ENCODE data around the gene KIF21B. TPM values are rescaled to one million over a fixed set of nuclear protein-coding genes. Genes with fewer than 3 reads are reported as not detected.

KIF21B gene, protein sequence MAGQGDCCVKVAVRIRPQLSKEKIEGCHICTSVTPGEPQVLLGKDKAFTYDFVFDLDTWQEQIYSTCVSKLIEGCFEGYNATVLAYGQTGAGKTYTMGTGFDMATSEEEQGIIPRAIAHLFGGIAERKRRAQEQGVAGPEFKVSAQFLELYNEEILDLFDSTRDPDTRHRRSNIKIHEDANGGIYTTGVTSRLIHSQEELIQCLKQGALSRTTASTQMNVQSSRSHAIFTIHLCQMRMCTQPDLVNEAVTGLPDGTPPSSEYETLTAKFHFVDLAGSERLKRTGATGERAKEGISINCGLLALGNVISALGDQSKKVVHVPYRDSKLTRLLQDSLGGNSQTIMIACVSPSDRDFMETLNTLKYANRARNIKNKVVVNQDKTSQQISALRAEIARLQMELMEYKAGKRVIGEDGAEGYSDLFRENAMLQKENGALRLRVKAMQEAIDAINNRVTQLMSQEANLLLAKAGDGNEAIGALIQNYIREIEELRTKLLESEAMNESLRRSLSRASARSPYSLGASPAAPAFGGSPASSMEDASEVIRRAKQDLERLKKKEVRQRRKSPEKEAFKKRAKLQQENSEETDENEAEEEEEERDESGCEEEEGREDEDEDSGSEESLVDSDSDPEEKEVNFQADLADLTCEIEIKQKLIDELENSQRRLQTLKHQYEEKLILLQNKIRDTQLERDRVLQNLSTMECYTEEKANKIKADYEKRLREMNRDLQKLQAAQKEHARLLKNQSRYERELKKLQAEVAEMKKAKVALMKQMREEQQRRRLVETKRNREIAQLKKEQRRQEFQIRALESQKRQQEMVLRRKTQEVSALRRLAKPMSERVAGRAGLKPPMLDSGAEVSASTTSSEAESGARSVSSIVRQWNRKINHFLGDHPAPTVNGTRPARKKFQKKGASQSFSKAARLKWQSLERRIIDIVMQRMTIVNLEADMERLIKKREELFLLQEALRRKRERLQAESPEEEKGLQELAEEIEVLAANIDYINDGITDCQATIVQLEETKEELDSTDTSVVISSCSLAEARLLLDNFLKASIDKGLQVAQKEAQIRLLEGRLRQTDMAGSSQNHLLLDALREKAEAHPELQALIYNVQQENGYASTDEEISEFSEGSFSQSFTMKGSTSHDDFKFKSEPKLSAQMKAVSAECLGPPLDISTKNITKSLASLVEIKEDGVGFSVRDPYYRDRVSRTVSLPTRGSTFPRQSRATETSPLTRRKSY (N-terminal part only)
- 3.7 TPM for total RNA-seq

DNA sequence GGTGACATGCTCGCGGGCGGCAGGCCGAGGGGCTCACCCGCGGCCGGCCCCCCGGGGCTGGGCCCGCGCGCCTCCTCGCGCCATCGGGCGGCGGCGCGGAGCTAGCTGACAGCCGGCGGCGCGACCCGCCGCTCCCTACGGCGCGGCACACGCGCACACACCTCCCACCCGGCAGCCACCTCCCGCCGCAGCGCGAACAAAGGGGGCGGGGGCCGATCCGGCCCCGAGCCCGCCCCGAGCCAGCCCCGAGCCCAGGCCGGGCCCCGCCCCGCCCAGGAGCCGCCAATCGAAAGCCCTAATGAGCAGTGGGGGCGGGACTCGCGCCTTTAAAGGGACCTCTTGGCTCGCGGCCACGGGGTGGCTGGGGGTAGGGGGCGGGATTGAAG lies at the start of gene KIF21B:
KIF21B (minus strand) TSS at position 198 of the 386 bp plus-strand sequence. CDS start 331 bp downstream, outside the sequence.
- DNase-seq (ENCODE audit: low spot score), result peak; percentile 88
- intact Hi-C loops (cut with DNase I), result no loop called here
- ATAC-seq, result peak; percentile 91

DNA sequence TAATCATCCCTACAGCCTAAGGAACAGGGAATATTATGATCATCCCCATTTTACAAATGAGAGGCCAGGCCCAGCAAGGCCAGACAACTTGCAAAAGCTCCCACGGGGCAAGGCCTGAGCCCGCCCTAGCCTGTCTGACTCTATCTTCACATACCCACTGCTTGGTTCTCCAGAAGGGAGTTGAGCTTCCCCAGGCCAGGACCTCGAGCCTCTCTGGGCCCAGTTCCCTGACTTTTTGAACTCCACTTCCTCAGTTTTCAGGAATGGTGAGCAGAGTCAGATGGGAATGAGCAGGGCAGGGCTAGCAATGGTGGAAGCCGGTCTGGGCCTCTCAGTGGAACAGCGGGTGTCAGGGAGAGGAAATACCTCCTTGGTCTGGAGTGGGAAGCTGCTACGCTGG lies 49.4 kb upstream of the KIF21B start:
- ATAC-seq, result no peak
- DNase-seq (ENCODE audit: low spot score), result no peak
- intact Hi-C loops (cut with DNase I), result no loop called here

DNA sequence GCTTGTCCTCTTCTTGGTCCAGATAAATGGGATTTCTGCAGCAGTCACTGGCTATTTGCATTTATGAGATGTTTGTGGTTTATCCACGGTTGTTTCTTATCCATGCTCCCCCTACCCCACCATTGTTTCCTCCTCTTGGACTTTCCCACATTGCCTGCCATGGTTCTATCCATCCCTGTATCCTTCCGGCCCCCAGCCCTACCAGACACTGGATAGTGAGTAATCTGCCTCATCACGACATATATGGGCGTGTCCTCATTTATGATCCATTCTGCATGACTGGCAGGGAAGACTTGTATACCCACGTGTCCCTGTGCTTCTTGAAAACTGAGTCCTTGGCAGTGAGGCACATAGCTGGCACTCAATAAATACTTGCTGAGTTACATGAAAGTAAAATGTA lies 48.6 kb upstream of the KIF21B start:
- DNase-seq (ENCODE audit: low spot score), result no peak
- intact Hi-C loops (cut with DNase I), result no loop called here
- ATAC-seq, result no peak

DNA sequence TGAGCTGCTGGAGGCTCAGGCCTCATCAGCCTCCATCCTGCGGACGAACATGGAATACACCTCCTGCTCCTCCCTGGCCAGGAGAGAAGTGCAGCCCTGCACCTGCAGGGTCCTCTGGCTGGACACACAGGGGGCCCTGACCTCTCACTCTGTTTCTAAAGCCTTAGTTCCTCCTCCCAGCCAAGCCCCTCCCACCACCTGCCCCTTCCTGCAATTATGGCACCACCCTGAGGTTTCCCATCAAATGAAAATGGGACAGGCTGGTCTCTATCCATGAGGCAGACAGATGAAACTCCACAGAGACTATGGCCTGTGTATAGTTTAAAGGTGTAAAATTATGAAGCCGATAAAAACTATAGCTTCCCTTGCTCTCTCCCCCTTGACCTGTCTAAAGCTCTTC lies 46.1 kb upstream of the KIF21B start:
- intact Hi-C loops (cut with DNase I), result no loop called here
- no peak for ATAC-seq
- DNase-seq (ENCODE audit: low spot score), result no peak

DNA sequence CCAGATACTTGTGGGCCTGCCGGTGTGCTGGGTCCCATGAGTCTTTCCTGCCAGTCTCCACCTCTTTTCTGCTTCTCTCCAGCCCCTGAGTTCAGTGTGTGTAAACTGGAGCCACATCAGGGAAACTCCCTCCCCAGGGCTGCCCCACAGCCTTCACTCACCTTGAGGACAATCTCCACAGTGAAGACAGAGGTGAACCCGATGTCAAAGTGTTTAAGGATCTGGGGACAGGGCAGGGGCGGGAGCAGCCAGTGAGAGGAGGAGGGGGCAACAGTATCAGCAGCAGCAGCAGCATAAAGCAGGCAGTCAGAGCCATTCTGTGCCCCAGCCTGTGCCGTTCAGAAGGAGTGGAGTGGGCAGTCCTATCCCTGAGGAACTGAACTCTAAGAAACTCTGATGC lies 45.5 kb upstream of the KIF21B start:
- no peak for DNase-seq (ENCODE audit: low spot score)

DNA sequence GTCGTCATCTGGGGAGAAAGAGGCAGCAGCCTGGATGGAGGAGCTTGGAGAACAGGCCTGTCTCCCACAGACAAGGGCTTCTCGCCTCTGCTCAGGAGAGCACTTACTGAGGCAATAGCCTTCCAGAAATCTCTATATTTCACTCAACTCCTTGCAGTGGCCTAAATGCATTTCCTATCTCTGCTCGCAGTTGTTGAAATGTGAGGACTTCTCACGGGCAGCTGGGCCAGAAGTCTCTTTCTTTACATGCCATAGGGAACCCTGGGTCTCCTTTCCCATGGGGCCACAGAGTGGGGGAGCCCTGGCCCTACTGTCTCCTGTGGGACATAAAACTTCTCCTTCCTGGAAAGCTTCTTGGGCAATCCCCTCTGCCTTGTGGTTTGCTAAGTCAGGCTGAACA lies 43.5 kb upstream of the KIF21B start:
- DNase-seq (ENCODE audit: low spot score) (no peak), ATAC-seq (no peak)
- intact Hi-C loops (cut with DNase I), result no loop called here

More for the DNA sequence above, 45.5 kb upstream of the KIF21B start:
- intact Hi-C loops (cut with DNase I), result no loop called here
- ATAC-seq, result no peak

DNA sequence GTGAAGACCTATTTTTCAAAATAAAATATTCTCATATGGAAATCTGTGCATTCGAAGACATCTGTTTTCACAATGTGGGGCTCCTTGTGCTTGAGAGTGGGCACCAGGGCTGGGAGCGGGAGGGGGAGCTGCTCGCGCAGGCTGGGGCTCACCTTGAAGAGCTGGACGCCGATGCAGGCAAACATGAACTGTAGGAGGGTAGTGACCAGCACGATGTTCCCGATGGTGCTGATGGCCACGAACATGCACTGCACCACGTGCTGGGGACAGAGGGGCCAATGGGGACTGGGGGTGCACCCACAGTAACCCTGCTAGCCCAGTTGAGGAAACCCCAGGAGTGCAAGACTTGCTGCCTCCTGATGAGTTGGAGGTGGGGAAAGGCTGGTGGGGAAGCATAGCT lies 42.2 kb upstream of the KIF21B start:
- no peak for ATAC-seq
- no peak for DNase-seq (ENCODE audit: low spot score)
- intact Hi-C loops (cut with DNase I), result no loop called here

DNA sequence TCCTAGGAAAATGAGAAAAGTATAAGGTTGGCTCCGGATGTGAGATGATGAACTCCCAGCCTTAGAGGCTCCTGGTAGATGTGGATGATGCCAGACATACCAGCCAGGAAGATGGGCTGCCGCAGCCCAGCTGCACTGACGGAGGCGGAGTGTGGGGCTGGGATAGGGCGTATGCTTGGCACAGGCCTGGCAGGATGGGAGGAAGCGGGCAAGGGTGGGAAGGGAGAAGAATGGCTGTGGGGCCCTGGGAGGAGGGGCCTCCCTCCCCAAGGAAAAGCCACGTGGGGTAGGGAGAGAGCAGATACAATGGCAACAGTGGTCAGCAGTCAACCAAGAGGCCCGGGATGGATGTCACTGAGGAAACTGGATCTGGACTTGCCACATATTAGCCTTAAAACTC lies 41.3 kb upstream of the KIF21B start:
- intact Hi-C loops (cut with DNase I), result no loop called here
- ATAC-seq (no peak), DNase-seq (ENCODE audit: low spot score) (no peak)

DNA sequence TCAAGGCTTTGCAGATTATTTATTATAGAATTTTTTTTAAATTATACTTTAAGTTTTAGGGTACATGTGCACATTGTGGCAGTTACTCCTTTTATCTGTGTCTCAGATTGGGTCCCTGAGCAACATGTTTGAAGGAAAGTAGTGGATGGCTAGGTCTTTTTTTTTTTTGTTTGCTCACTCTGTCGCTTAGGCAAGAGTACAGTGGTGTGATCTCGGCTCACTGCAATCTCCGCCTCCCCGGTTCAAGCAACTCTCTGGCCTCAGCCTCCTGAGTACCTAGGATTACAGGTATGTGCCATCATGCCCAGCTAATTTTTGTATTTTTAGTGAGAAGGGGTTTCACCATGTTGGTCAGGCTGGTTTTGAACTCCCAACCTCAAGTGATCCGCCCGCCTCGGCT lies 39.6 kb upstream of the KIF21B start:
- intact Hi-C loops (cut with DNase I), result no loop called here
- ATAC-seq, result no peak
- no peak for DNase-seq (ENCODE audit: low spot score)

DNA sequence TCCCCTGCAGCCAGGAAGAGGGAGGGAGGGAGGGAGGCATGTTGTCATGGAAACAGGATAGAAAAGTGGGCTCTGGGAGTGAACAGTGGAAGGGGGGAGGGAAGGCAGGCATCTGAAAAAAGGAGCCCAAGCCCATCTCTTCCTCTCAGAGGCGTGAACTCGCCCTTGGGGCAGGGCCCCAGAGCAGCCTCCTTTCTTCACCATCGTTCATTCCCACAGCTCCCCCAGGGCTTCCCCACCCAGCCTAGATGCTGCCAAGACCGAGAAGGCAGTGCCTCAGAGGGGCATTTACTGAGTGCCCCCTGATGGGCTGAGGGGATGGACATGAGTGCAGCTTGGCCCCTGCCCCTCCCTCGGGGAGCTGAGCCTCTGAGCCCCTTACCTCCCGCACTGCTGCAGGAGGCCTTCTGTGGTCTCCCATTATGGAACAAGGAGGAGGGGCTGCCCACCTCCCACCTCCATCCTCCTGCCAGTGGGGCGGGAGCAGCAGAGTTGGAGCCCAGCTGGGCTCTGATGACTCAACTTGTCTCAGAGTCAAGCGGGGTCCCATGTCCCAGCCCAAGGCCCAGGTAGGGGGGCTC lies 39.1 kb upstream of the KIF21B start:
- no peak for ATAC-seq
- intact Hi-C loops (cut with DNase I), result no loop called here

DNA sequence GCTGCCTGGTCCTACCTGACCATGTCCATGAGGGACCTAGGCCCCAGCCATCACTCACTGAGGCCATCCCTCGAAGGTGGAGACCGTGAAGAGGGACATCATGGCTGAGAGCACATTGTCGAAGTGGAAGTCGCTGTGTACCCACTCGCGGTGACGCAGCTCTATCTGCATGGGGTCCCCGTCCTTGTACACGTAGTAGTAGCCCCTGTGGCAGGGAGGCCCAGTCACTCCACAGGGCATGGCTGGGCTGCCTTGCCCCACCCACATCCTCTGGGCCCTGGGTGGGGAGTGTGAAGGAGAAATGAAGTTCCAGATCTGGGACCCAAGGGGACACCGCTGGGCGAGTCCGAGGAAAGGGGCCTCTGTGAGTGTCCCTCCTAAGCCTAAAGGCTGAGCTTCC lies 38.4 kb upstream of the KIF21B start:
- no peak for DNase-seq (ENCODE audit: low spot score)
- ATAC-seq, result no peak
- intact Hi-C loops (cut with DNase I), result no loop called here

More for the DNA sequence above, 39.1 kb upstream of the KIF21B start:
- DNase-seq (ENCODE audit: low spot score), result no peak

DNA sequence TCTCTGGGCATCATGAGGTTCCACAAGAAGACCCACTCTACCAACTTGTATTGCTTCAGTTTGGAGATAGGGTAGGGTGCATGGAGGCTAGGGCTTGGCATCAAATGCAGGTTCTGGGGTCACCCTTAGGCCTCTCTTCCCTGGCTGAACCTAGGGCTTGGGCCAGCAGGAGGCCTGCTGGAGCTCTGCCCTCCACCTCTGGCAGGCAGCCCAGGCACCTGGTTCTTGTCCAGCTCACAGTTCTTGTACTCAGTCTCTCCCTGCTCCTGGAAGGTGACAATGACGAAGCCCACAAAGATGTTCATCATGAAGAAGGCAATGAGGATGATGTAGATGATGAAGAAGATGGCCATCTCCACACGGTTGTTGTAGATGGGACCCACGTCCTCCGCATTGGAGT lies 37.5 kb upstream of the KIF21B start:
- intact Hi-C loops (cut with DNase I), result no loop called here
- no peak for DNase-seq (ENCODE audit: low spot score)
- no peak for ATAC-seq

DNA sequence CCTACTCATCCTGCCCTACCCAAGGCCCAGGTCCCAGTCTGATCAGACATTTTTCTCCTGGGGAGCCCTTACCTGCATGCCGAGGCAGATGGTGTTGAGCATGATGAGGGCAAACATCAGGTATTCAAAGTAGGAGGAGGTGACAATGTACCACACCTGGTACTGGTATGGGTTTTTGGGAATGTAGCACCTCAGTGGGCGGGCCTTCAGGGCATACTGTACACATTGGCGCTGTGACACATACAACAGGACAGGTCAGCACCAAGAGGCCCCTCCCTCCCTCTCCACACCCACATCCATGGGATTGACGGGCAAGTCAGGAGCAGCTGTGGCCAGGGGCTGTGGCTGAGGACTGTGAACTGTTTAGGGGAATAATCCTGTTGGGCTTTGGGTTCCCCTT lies 37.1 kb upstream of the KIF21B start:
- no peak for ATAC-seq
- intact Hi-C loops (cut with DNase I), result no loop called here
- DNase-seq (ENCODE audit: low spot score), result no peak

DNA sequence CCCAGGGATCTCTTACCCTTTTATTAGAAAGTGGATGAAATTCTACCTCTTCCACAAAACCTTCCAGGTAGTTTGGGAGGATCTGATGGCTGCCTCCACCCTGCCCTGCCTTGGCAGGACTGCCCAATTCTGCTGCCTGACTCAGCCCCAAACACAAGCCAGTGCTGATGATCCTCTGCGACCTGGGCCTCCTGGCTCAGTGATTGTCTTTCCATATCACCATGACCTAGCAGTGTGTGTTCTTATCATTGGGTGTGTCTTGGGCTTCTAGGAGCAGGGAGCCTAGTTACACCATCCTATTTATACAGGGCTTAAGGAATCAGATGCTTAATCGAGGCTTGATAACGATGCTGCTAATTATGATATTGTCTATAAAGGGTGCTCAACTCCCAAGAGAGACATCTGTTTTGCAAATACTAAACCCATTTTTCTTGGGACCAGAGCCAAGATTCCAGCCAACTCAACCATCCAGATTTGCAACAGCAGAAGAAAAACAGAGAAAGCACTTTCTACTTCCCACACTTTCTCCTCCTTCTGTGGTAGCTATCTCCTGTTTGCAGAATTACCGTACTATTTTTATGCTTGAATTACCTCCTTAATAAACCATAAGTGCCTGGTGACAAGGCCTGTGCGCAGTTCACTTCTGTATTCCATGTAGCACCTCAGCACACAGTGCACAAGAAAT lies 36.5 kb upstream of the KIF21B start:
- intact Hi-C loops (cut with DNase I), result no loop called here
- DNase-seq (ENCODE audit: low spot score) (no peak), ATAC-seq (no peak)

DNA sequence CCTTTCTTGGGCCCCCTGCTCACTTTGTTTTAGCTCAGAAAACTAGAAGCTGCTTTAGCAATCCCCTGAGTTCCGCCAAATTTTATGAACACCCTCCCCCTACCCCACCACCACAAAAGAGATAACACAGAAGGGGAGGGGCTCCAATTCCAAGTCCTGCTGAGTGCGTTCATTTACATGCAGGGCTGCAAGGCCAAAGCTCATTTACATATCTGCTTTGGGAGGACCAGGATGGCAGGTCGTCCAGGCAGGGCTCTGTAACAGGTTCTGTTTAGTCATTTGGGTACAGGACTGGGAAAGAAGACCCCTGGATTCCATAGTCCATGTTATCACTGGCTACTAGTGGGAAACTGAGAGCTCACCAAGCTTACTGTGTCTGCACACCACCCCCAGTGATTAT lies 35.9 kb upstream of the KIF21B start:
- intact Hi-C loops (cut with DNase I), result no loop called here
- no peak for ATAC-seq
- DNase-seq (ENCODE audit: low spot score), result no peak

DNA sequence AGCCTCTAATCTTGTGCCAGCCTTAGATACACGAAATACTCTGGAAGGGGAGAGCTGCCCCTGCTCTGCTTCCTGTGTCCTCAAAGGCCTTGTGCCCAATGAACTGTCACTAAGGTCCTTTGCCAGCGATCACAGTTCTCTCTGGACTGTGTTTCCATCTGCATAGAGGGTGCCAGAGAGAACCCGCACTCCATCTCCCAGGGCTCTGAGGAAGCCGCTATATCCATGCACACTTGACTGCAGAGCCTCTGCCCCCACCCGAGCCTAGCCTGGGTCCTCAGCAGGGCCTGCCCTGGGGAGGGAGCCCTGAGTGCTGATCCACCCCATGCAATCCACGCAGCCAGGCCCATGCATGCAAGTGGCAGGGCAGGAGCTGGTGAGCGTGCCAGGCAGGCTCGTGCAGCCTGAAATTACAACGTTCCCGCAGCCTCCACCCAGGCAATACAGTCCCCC lies 30.6 kb upstream of the KIF21B start:
- intact Hi-C loops (cut with DNase I), result no loop called here
- DNase-seq (ENCODE audit: low spot score) (no peak), ATAC-seq (no peak)

DNA sequence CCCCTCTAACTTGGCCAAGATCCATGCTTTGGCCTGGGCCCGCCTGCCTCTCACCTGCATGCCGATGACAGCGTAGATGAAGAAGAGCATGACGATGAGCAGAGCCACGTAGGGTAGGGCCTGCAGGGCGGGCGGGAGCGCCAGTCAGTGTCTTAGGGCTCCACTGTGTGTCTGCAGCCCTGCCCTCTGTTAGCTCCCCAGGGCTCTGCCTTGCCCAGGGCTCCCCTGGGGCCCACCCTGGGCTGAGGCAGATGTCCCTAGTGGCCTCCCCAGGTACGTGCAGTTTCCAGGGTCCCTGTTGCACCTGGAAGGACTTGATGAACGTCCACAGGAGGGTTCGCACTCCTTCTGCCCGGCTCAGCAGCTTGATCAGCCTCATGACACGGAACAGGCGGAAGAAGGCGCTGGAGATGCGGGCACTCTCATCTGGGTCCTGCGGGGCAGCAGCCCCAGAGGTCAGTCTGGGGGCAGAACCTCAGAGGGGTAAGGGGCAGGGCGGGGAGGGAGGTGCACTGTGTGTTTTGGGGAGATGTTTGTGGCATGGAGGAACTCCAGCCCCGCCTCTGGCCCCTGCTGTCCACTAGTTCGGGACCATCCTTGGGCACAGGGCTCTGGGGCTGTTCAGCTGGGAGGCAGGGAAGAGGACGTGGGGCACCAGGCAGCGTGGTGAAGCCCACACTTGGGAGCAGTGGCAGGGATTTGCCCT lies 29.8 kb upstream of the KIF21B start:
- intact Hi-C loops (cut with DNase I), result no loop called here
- no peak for ATAC-seq
- no peak for DNase-seq (ENCODE audit: low spot score)

DNA sequence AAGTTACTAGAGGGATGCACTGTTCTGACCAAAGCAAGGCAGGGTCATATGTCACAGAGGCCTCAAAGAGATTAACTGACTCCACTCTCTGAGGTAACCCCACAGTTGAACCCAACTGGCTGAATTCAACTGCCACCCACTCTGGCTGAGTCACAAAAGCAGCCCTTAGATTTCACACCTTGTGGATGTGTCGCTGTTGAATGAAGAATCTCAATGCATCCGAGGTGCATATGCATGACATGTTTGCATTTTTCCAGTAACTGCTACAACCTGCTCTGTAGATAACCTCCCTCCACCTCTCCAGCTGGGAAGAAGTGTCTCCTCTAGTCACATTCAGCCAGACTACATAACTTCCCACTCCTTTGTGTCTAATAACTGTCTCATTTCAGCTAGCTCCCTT lies 27.9 kb upstream of the KIF21B start:
- ATAC-seq (no peak), DNase-seq (ENCODE audit: low spot score) (no peak)
- intact Hi-C loops (cut with DNase I), result no loop called here

All from sciatic nerve (tissue), 2 donors.